Liver (tissue), 3 donors: Measurements from ENCODE around the gene LAMB4.

Experiments
- JUND ChIP-seq, 2 donors: IDR thresholded peaks; 2 replicates each; pipeline ENCODE4 v1.6.1; 2016; ENCODE audit warnings: antibody characterized with exemption in 2 of 2
- RAD21 ChIP-seq, 2 donors: IDR thresholded peaks; 2 replicates each; pipeline ENCODE4 v1.6.1; 2016; ENCODE audit warnings: antibody characterized with exemption in 2 of 2, mild to moderate bottlenecking in 2 of 2
- SP1 ChIP-seq: IDR thresholded peaks from 2 replicates; pipeline ENCODE4 v1.6.1; 2018; ENCODE audit warnings: antibody characterized with exemption, mild to moderate bottlenecking
- TF ChIP-seq, protein P1 (sequence below): fragments of 150-350 bp; IDR thresholded peaks from 2 replicates; pipeline ENCODE4 v1.5.1; 2017; ENCODE audit warnings: improper control_type of control experiment, low read depth, low read length; ENCODE audit not compliant: missing input control
- TF ChIP-seq, protein P2 (sequence below): IDR thresholded peaks from 2 replicates; pipeline ENCODE4 v1.6.1; 2016; ENCODE audit warnings: antibody characterized with exemption, mild to moderate bottlenecking
- donor health status: healthy.
- donor health status: healthy.

DNA sequence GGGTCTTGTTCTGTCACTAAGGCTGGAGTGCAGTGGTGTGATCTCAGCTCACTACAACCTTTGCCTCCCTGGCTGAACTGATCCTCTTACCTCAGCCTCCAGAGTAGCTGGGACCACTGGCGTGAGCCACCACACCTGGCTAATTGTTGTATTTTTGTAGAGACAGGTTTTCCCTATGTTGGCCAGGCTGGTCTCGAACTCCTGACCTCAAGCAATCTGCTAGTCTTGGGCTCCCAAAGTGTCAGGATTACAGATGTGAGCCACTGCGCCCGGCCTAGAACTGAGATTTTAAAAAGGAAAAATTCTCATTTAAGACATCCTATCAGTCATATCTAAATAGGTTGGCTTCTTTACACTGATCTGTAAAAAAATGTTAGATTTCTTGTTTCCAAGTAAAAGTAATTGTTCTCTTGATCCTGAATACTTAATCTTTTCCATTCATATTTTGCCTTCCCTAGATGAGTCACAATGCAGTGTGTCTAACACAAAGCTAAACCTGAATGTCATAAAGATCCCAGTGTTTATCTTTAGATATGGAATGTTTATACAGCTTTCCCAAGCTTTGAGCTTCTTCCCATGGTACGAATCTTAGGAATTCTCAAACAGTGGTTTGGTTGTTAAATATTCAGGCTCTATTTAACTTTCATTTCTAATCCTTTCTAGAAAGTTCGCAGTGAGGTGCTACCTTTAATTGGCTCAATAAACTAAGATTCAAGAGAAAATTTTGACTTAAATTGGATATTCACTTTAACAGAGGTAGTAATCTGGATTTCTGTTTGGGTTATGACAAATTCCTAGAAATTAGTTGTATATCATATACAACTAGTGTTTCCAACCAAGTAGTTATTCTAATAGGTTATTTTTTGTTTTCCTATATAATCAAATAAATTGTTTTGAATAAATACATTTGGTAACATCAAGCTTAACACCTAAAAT lies 115.1 kb downstream of the LAMB4 start:
- TF ChIP-seq, protein P1, sequence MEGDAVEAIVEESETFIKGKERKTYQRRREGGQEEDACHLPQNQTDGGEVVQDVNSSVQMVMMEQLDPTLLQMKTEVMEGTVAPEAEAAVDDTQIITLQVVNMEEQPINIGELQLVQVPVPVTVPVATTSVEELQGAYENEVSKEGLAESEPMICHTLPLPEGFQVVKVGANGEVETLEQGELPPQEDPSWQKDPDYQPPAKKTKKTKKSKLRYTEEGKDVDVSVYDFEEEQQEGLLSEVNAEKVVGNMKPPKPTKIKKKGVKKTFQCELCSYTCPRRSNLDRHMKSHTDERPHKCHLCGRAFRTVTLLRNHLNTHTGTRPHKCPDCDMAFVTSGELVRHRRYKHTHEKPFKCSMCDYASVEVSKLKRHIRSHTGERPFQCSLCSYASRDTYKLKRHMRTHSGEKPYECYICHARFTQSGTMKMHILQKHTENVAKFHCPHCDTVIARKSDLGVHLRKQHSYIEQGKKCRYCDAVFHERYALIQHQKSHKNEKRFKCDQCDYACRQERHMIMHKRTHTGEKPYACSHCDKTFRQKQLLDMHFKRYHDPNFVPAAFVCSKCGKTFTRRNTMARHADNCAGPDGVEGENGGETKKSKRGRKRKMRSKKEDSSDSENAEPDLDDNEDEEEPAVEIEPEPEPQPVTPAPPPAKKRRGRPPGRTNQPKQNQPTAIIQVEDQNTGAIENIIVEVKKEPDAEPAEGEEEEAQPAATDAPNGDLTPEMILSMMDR, result no peak
- TF ChIP-seq RAD21 (IDR thresholded peaks at IDR 0.05) (no peak), JUND (IDR thresholded peaks at IDR 0.05) (no peak), SP1 (no peak)
- TF ChIP-seq, protein P2, sequence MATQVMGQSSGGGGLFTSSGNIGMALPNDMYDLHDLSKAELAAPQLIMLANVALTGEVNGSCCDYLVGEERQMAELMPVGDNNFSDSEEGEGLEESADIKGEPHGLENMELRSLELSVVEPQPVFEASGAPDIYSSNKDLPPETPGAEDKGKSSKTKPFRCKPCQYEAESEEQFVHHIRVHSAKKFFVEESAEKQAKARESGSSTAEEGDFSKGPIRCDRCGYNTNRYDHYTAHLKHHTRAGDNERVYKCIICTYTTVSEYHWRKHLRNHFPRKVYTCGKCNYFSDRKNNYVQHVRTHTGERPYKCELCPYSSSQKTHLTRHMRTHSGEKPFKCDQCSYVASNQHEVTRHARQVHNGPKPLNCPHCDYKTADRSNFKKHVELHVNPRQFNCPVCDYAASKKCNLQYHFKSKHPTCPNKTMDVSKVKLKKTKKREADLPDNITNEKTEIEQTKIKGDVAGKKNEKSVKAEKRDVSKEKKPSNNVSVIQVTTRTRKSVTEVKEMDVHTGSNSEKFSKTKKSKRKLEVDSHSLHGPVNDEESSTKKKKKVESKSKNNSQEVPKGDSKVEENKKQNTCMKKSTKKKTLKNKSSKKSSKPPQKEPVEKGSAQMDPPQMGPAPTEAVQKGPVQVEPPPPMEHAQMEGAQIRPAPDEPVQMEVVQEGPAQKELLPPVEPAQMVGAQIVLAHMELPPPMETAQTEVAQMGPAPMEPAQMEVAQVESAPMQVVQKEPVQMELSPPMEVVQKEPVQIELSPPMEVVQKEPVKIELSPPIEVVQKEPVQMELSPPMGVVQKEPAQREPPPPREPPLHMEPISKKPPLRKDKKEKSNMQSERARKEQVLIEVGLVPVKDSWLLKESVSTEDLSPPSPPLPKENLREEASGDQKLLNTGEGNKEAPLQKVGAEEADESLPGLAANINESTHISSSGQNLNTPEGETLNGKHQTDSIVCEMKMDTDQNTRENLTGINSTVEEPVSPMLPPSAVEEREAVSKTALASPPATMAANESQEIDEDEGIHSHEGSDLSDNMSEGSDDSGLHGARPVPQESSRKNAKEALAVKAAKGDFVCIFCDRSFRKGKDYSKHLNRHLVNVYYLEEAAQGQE, result no peak
